Cardiac atrium fibroblast (primary cell): ENCODE measurements around the gene TAPT1. TPM values are rescaled to one million over a fixed set of nuclear protein-coding genes. Genes with fewer than 3 reads are reported as not detected.

Experiments used
- total RNA-seq: library from RNA; depleted of rRNA; stranded (reverse); fragments of >200 nt; gene quantifications from 2 replicates; pipeline ENCODE4 v1.2.3, GENCODE V29; 2015

TAPT1 gene
- total RNA-seq: 13.4 and 20.6 TPM in 2 replicates

GRCh38 chr4:16225863-16226815, at the start of gene TAPT1:
Gene TAPT1 (minus strand): TSS chr4:16226471. CDS start chr4:16226457, 14 bp downstream.

Other genes starting within 250 kb of the TAPT1 start
- gene PROM1, start 142.4 kb downstream of the TAPT1 start, total RNA-seq: not detected in 2 replicates